ENCODE measurements around the gene FAM120B. TPM values are rescaled to one million over a fixed set of nuclear protein-coding genes. Genes with fewer than 3 reads are reported as not detected.
A peak's percentile ranks its signal among the peaks of the same experiment; 100 is the strongest.

The FAM120B gene
- total RNA-seq, 3 donors from 2014 or later = 30.7 to 40.0 (median 38.3) TPM

DNA sequence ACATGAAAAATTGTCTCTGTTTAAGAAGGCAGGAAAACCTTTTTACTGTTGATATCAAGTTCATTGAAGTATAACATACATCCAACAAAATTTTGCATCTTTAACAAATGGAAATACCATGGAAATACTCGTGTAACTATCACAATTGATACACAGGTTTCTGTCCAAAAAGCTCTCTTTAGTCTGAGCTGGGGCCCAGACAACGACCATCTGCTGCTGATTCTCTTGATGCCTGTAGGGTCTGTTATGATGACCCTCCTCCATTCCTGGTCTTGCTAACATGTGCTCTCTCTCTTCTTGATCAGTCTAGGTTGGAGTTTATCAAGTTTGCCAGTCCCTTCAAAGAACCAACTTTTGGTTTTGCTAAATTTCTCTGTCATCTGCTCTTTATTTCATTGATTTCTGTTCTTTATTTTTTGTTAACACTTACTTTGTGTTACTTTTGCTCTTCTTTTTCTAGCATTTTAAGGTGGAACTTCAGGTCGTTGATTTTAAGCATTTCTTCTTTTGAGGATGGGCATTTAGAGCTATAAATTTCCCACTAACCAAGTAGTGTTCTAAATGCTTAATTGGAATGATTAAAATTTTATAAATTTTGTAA is 129.8 kb downstream of the FAM120B start:
- H3K4me3 ChIP-seq = no peak overlapping the region
- ATAC-seq (no peak), DNase-seq (no peak)
- H3K9me3 ChIP-seq = no peaks in the 10 kb centered on the region
- intact Hi-C loops (cut with DNase I, micrococcal nuclease) = no loop called here
- TF ChIP-seq, protein P1, sequence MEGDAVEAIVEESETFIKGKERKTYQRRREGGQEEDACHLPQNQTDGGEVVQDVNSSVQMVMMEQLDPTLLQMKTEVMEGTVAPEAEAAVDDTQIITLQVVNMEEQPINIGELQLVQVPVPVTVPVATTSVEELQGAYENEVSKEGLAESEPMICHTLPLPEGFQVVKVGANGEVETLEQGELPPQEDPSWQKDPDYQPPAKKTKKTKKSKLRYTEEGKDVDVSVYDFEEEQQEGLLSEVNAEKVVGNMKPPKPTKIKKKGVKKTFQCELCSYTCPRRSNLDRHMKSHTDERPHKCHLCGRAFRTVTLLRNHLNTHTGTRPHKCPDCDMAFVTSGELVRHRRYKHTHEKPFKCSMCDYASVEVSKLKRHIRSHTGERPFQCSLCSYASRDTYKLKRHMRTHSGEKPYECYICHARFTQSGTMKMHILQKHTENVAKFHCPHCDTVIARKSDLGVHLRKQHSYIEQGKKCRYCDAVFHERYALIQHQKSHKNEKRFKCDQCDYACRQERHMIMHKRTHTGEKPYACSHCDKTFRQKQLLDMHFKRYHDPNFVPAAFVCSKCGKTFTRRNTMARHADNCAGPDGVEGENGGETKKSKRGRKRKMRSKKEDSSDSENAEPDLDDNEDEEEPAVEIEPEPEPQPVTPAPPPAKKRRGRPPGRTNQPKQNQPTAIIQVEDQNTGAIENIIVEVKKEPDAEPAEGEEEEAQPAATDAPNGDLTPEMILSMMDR (IDR thresholded peaks at IDR 0.05) = no peak
- H3K36me3 ChIP-seq (ENCODE audit: low read depth) = no peaks in the 10 kb centered on the region
- no peaks in the 10 kb centered on the region for H3K4me1 ChIP-seq (ENCODE audit: low read depth)

DNA sequence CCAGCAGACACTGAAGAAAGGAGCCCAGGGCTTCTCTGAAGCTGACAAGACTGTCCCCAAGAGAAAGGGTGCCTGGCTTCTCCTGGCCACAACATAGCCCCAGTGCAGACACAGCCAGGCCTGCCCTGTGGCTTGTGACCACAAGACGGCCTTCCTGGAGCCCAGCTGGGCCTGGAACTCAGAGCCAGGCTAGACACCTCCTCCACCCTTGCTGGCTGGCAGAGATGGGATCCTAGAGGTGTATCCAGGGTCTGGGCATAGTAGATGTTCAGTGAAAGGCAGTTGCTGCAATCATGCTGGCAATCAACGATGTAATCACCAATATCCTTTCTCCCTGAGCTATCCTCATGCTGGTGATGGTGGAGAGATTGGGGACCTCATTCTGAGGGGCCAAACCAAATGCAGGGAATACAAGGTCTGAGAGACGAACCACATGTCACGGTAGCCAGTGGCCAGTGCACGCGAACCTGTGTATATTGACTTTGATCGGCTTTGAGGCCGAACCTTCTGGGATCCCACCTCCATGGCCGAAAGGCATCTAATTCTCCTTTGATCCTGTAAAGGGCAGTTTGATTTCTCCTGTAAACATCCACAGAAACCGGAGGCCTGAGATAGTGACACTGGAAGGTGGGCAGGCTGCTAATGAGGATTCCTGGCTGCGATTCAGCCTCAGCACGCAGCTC is 131.3 kb downstream of the FAM120B start:
- no peaks in the 10 kb centered on the region for H3K36me3 ChIP-seq (ENCODE audit: low read depth)
- ATAC-seq (peak; percentile 8), DNase-seq (peak in 1 of 3 donors; percentile 32)
- H3K4me3 ChIP-seq = no peak overlapping the region
- no peaks in the 10 kb centered on the region for H3K4me1 ChIP-seq (ENCODE audit: low read depth)
- TF ChIP-seq, protein P1 (IDR thresholded peaks at IDR 0.05) = no peak
- H3K9me3 ChIP-seq = no peaks in the 10 kb centered on the region
- intact Hi-C loops (cut with DNase I, micrococcal nuclease) = no loop called here

DNA sequence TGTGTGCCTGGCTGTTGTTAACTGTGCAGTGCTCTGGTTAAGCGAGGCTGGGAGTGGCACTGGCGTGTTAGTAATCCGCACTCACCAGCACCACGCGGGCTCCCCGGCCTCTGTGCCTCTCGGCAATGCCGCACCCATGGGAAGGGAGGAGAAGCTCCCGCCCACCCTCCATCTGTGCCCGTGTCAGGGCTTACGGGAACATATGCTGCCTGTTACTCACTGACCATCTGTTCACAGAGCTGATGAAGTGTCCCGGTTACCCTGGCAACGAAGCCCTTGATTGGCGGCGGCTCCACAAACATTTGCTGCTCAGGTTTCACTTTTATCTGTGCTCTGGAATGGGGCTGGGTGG is 131.8 kb downstream of the FAM120B start:
- Histone ChIP-seq H3K4me3 (no peak overlapping the region), H3K36me3 (ENCODE audit: low read depth) (no peaks in the 10 kb centered on the region), H3K4me1 (ENCODE audit: low read depth) (no peaks in the 10 kb centered on the region), H3K9me3 (no peaks in the 10 kb centered on the region)
- DNase-seq = peak; percentile 79 to 92 (median 87)
- peak; percentile 97 for ATAC-seq
- intact Hi-C loops (cut with DNase I, micrococcal nuclease) = no loop called here
- TF ChIP-seq, protein P1 (IDR thresholded peaks at IDR 0.05) = no peak

DNA sequence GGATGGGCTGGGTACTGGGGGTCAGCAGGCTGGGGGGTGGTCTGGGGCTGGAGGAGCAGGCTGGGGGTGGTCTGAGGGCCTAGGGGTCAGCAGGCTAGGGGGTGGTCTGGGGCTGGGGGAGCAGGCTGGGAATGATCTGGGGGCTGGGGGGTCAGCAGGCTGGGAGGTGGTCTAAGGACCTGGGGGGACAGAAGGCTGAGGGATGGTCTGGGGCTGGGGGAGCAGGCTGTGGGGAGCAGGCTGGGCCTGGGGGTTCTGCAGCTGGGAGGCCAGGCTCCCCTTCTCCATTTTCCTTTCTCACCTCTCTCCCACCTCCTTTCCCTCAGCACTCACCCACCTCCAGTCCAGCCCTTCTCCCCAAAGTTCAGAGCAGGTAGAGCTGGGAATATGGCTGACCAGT is 132.3 kb downstream of the FAM120B start:
- ATAC-seq = no peak
- Histone ChIP-seq H3K9me3 (no peaks in the 10 kb centered on the region), H3K4me3 (no peak overlapping the region), H3K4me1 (ENCODE audit: low read depth) (no peaks in the 10 kb centered on the region), H3K36me3 (ENCODE audit: low read depth) (no peaks in the 10 kb centered on the region)
- TF ChIP-seq, protein P1 (IDR thresholded peaks at IDR 0.05) = no peak
- DNase-seq = no peak
- intact Hi-C loops (cut with DNase I, micrococcal nuclease) = no loop called here

DNA sequence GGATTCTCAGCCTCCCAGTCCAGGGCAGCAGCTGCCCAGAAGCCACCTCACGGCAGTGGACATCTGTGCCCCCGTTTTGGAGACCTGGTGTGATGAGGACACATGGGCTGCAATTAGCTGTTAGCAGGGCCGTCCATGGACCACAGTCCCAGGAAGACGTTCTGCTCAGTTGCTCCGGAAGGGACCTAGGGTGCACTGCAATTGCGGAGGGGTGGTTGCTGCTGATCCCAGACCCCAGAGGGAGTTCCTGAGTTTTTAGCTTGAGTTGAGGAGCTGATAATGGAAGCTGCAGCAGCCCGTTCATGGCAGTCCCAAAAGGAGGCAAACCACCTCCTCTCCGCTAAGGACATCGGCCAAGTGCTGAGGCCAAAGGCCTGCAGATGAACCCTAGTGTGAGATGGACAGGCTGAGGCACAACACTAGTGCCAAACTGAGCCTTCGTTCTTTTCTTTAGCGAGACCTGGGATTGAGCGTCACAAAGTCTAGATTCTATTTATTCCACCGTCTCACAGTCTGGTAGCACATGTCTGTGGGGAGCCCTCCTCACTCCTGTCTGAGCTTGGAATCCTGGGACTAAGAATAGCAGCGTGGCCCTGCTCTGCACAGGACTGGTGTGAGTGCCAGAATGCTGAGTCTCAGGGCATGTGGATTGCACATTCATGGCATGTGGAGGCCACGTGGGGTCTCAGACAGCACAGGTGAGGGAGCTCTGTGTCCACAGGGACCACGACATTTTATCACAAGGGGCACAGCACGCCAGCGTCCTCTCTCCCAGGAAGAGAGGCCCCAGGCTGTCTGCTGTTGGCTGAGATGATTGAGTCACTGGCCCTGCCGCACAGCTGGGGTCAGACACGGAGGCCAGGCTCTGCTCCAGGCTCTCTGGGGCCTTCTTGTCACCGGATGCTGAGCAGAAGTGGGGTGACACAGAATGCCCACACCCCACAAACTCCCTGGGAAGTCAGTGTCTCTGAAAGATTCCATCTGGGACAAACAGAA is 133.1 kb downstream of the FAM120B start:
- intact Hi-C loops (cut with DNase I, micrococcal nuclease) = no loop called here
- TF ChIP-seq, protein P1 (IDR thresholded peaks at IDR 0.05) = no peak
- H3K4me3 ChIP-seq = no peak overlapping the region
- no peaks in the 10 kb centered on the region for H3K9me3 ChIP-seq
- no peak for ATAC-seq
- no peaks in the 10 kb centered on the region for H3K4me1 ChIP-seq (ENCODE audit: low read depth)
- H3K36me3 ChIP-seq (ENCODE audit: low read depth) = no peaks in the 10 kb centered on the region
- DNase-seq = peak in 1 of 3 donors; percentile 28
